Trophoblast cell (in vitro differentiated cells and primary cell): ENCODE data around the gene RALA.

Experiments used
- DNase-seq, 2 donors: peaks; one replicate each; pipeline ENCODE4 v3.0.0-alpha.2; 2016
- H2AFZ ChIP-seq: 2 replicates; pipeline ENCODE4 v1.6.1; 2013; ENCODE audit warnings: low read length, moderate library complexity, mild to moderate bottlenecking; ENCODE audit not compliant: insufficient read depth, poor library complexity
- H2AK5ac ChIP-seq: 2 replicates; pipeline ENCODE4 v1.6.1; 2013; ENCODE audit warnings: mild to moderate bottlenecking, low read length
- H2BK120ac ChIP-seq: 2 replicates; pipeline ENCODE4 v1.6.1; 2013; ENCODE audit warnings: low read length, mild to moderate bottlenecking, moderate library complexity; ENCODE audit not compliant: insufficient read depth, poor library complexity
- H2BK12ac ChIP-seq: 2 replicates; pipeline ENCODE4 v1.6.1; 2013; ENCODE audit warnings: mild to moderate bottlenecking, low read length, moderate library complexity
- H2BK5ac ChIP-seq: 2 replicates; pipeline ENCODE4 v1.6.1; 2013; ENCODE audit warnings: low read length, low read depth, moderate library complexity, mild to moderate bottlenecking; ENCODE audit not compliant: poor library complexity
- H3K14ac ChIP-seq: 2 replicates; pipeline ENCODE4 v1.6.1; 2013; ENCODE audit warnings: mild to moderate bottlenecking, low read length
- H3K18ac ChIP-seq: 2 replicates; pipeline ENCODE4 v1.6.1; 2013; ENCODE audit warnings: mild to moderate bottlenecking, low read length
- H3K23ac ChIP-seq: 2 replicates; pipeline ENCODE4 v1.6.1; 2013; ENCODE audit warnings: low read length
- H3K27ac ChIP-seq: 2 replicates; pipeline ENCODE4 v1.5.1; 2013; ENCODE audit warnings: low read depth, mild to moderate bottlenecking, inconsistent platforms, low read length, moderate library complexity
- H3K27me3 ChIP-seq: 2 replicates; pipeline ENCODE4 v1.6.1; 2013; ENCODE audit warnings: inconsistent platforms, mild to moderate bottlenecking, low read length, moderate library complexity; ENCODE audit not compliant: insufficient read depth
- H3K36me3 ChIP-seq, 2 experiments: 1 replicate in 1 of 2; 2 replicates in 1 of 2; pipeline ENCODE4 v1.6.1; 2013; ENCODE audit warnings: low read length in 2 of 2, mild to moderate bottlenecking in 2 of 2, moderate library complexity in 1 of 2; ENCODE audit not compliant: insufficient read depth in 2 of 2, control insufficient read depth in 1 of 2
- H3K4ac ChIP-seq: 2 replicates; pipeline ENCODE4 v1.6.1; 2013; ENCODE audit warnings: low read depth, mild to moderate bottlenecking, low read length, moderate library complexity
- H3K4me1 ChIP-seq, 2 experiments: 1 replicate in 1 of 2; 2 replicates in 1 of 2; pipeline ENCODE4 v1.6.1; 2013; ENCODE audit warnings: low read length in 2 of 2, mild to moderate bottlenecking in 2 of 2, moderate library complexity in 1 of 2; ENCODE audit not compliant: insufficient read depth in 2 of 2, control insufficient read depth in 1 of 2
- H3K4me2 ChIP-seq: 2 replicates; pipeline ENCODE4 v1.6.1; 2013; ENCODE audit warnings: inconsistent platforms, mild to moderate bottlenecking, low read length, moderate library complexity
- H3K4me3 ChIP-seq: 2 replicates; pipeline ENCODE4 v1.5.1; 2013; ENCODE audit warnings: mild to moderate bottlenecking, low read depth, low read length, inconsistent platforms
- H3K79me1 ChIP-seq: one replicate; pipeline ENCODE4 v1.6.1; 2013; ENCODE audit warnings: low read length
- H3K79me2 ChIP-seq: 2 replicates; pipeline ENCODE4 v1.6.1; 2013; ENCODE audit warnings: low read length, mild to moderate bottlenecking; ENCODE audit not compliant: control insufficient read depth, insufficient read depth, poor library complexity
- H3K9ac ChIP-seq: 2 replicates; pipeline ENCODE4 v1.6.1; 2013; ENCODE audit warnings: mild to moderate bottlenecking, low read length
- H3K9me3 ChIP-seq: 2 replicates; pipeline ENCODE4 v1.6.1; 2013; ENCODE audit warnings: low read depth, mild to moderate bottlenecking, control low read depth, inconsistent platforms, low read length; ENCODE audit not compliant: insufficient read depth
- H4K12ac ChIP-seq: 2 replicates; pipeline ENCODE4 v1.6.1; 2013; ENCODE audit warnings: low read depth, mild to moderate bottlenecking, low read length, moderate library complexity
- H4K8ac ChIP-seq: 2 replicates; pipeline ENCODE4 v1.6.1; 2013; ENCODE audit warnings: low read depth, mild to moderate bottlenecking, low read length, moderate library complexity
- H4K91ac ChIP-seq: one replicate; pipeline ENCODE4 v1.6.1; 2013; ENCODE audit warnings: low read depth, mild to moderate bottlenecking, low read length, moderate library complexity
- WGBS: extraction: QIAGEN DNeasy Blood & Tissue Kit; methylation state at CpG from one replicate; pipeline ENCODE4 v1.1.7; 2013; ENCODE audit warnings: missing lambda C conversion rate; ENCODE audit not compliant: insufficient read length, insufficient coverage; ENCODE audit errors: extremely low coverage; 5-methylcytosine and 5-hydroxymethylcytosine counted together

RALA gene

GRCh38 chr7:39607865-39608264, 15.5 kb upstream of the RALA start:
- H2BK5ac ChIP-seq = no peak overlapping the region
- H3K4me3 ChIP-seq = no peak overlapping the region
- H3K4me2 ChIP-seq = no peak overlapping the region
- no peak for DNase-seq
- H3K23ac ChIP-seq = no peak overlapping the region
- no peak overlapping the region for H4K12ac ChIP-seq
- H2BK120ac ChIP-seq = no peak overlapping the region
- H4K91ac ChIP-seq = no peak overlapping the region
- no peaks in the 10 kb centered on the region for H3K79me1 ChIP-seq
- H3K14ac ChIP-seq = no peak overlapping the region
- H3K9me3 ChIP-seq = no peaks in the 10 kb centered on the region
- H2BK12ac ChIP-seq = no peak overlapping the region
- H3K27ac ChIP-seq = no peak overlapping the region
- H3K4ac ChIP-seq = no peak overlapping the region
- no peak overlapping the region for H2AFZ ChIP-seq
- no peaks in the 10 kb centered on the region for H3K36me3 ChIP-seq
- WGBS = no CpG with 5 or more reads among the region's 2 CpGs
- no peak overlapping the region for H3K9ac ChIP-seq
- no peaks in the 10 kb centered on the region for H3K79me2 ChIP-seq
- H2AK5ac ChIP-seq = no peak overlapping the region
- peaks cover 2% of the 10 kb centered on the region for H3K27me3 ChIP-seq
- no peak overlapping the region for H3K18ac ChIP-seq
- no peak overlapping the region for H4K8ac ChIP-seq
- peaks cover 5 to 6% of the 10 kb centered on the region in 2 experiments for H3K4me1 ChIP-seq

- H3K27ac ChIP-seq = no peak overlapping the region
- no peaks in the 10 kb centered on the region for H3K79me1 ChIP-seq
- H3K18ac ChIP-seq = no peak overlapping the region
- H3K23ac ChIP-seq = no peak overlapping the region
- no peaks in the 10 kb centered on the region for H3K36me3 ChIP-seq
- no peak overlapping the region for H4K8ac ChIP-seq
- H2BK12ac ChIP-seq = no peak overlapping the region
- WGBS = 100% methylated on average over 1 of the region's 3 CpGs
- no peak overlapping the region for H3K14ac ChIP-seq
- no peak overlapping the region for H3K4ac ChIP-seq
- no peak overlapping the region for H4K91ac ChIP-seq
- H2AK5ac ChIP-seq = no peak overlapping the region
- peaks cover 2% of the 10 kb centered on the region for H3K27me3 ChIP-seq
- no peak for DNase-seq
- H4K12ac ChIP-seq = no peak overlapping the region
- H3K79me2 ChIP-seq = no peaks in the 10 kb centered on the region
- no peak overlapping the region for H3K4me2 ChIP-seq
- no peak overlapping the region for H2BK120ac ChIP-seq
- no peak overlapping the region for H2AFZ ChIP-seq
- H3K9me3 ChIP-seq = no peaks in the 10 kb centered on the region
- H3K9ac ChIP-seq = no peak overlapping the region
- peaks cover 5 to 6% of the 10 kb centered on the region in 2 experiments for H3K4me1 ChIP-seq
- no peak overlapping the region for H2BK5ac ChIP-seq
- H3K4me3 ChIP-seq = no peak overlapping the region
Observed at GRCh38 chr7:39608278-39608677, 15.1 kb upstream of the RALA start.

GRCh38 chr7:39609113-39609934, 14.0 kb upstream of the RALA start:
- Histone ChIP-seq H2AFZ (peak overlapping the region; percentile 24), H3K9me3 (no peaks in the 10 kb centered on the region), H2BK120ac (no peak overlapping the region), H3K18ac (no peak overlapping the region), H2BK5ac (no peak overlapping the region), H3K27me3 (peaks cover 2% of the 10 kb centered on the region), H3K79me1 (no peaks in the 10 kb centered on the region), H4K8ac (no peak overlapping the region), H2BK12ac (no peak overlapping the region), H3K9ac (no peak overlapping the region), H3K4me1 (peaks cover 5 to 6% of the 10 kb centered on the region in 2 experiments), H3K27ac (no peak overlapping the region), H3K4ac (no peak overlapping the region), H4K91ac (no peak overlapping the region), H4K12ac (no peak overlapping the region), H3K4me2 (peak overlapping the region; percentile 70), H3K14ac (no peak overlapping the region), H3K36me3 (no peaks in the 10 kb centered on the region), H3K23ac (no peak overlapping the region), H3K4me3 (peak overlapping the region; percentile 46), H3K79me2 (no peaks in the 10 kb centered on the region), H2AK5ac (no peak overlapping the region)
- DNase-seq = peak in 1 of 2 donors; percentile 27
- WGBS = 100% methylated on average over 2 of the region's 36 CpGs

- H2BK5ac ChIP-seq = no peak overlapping the region
- H3K79me2 ChIP-seq = no peaks in the 10 kb centered on the region
- H4K8ac ChIP-seq = no peak overlapping the region
- no peak overlapping the region for H4K12ac ChIP-seq
- H3K14ac ChIP-seq = no peak overlapping the region
- no peak overlapping the region for H3K9ac ChIP-seq
- no peak overlapping the region for H3K4ac ChIP-seq
- H3K4me1 ChIP-seq = peaks cover 5 to 6% of the 10 kb centered on the region in 2 experiments
- peaks cover 2% of the 10 kb centered on the region for H3K27me3 ChIP-seq
- no peak for DNase-seq
- H3K36me3 ChIP-seq = no peaks in the 10 kb centered on the region
- WGBS = no CpG with 5 or more reads among the region's 5 CpGs
- H3K9me3 ChIP-seq = no peaks in the 10 kb centered on the region
- no peak overlapping the region for H3K27ac ChIP-seq
- no peak overlapping the region for H3K4me3 ChIP-seq
- no peak overlapping the region for H3K18ac ChIP-seq
- no peak overlapping the region for H3K23ac ChIP-seq
- no peak overlapping the region for H2AK5ac ChIP-seq
- no peak overlapping the region for H2BK120ac ChIP-seq
- no peak overlapping the region for H2BK12ac ChIP-seq
- H4K91ac ChIP-seq = no peak overlapping the region
- peak overlapping the region; percentile 70 for H3K4me2 ChIP-seq
- no peak overlapping the region for H2AFZ ChIP-seq
- H3K79me1 ChIP-seq = no peaks in the 10 kb centered on the region
Observed at GRCh38 chr7:39609935-39610263, 13.5 kb upstream of the RALA start.
